MG63 (cell line): Measurements from ENCODE around the gene TMEM51. TPM values are rescaled to one million over a fixed set of nuclear protein-coding genes. Genes with fewer than 3 reads are reported as not detected.

Experiments used
- DNase-seq: peaks from one replicate; pipeline ENCODE4 v3.0.0-alpha.2; 2020
- H3K27me3 ChIP-seq: fragments of 250-450 bp; sonication (Bioruptor Pico); 2 replicates; pipeline ENCODE4 v1.5.1; 2020; ENCODE audit warnings: mild to moderate bottlenecking, moderate library complexity
- H3K36me3 ChIP-seq: fragments of 250-450 bp; sonication (Bioruptor Pico); 2 replicates; pipeline ENCODE4 v1.5.1; 2020; ENCODE audit warnings: mild to moderate bottlenecking, moderate library complexity
- H3K4me3 ChIP-seq: fragments of 250-450 bp; sonication (Bioruptor Pico); 2 replicates; pipeline ENCODE4 v1.5.1; 2020; ENCODE audit warnings: mild to moderate bottlenecking, moderate library complexity
- H3K9me3 ChIP-seq: fragments of 250-450 bp; sonication (Bioruptor Pico); 2 replicates; pipeline ENCODE4 v1.5.1; 2020; ENCODE audit warnings: mild to moderate bottlenecking, moderate library complexity
- total RNA-seq: library from RNA; depleted of rRNA; stranded (reverse); fragments of >200 nt; shearing (Covaris generic); gene quantifications from 2 replicates; pipeline ENCODE4 v1.2.3, GENCODE V29; 2014; ENCODE audit warnings: low replicate concordance; rRNA removed

Gene TMEM51
- total RNA-seq, 1 experiment from 2014 or later = 2.8 TPM

GRCh38 chr1:15254559-15254958 lies 101.0 kb downstream of the TMEM51 start:
- H3K27me3 ChIP-seq = peaks cover 9% of the 10 kb centered on the region; the same call in 1 of the 2 replicates
- DNase-seq = no peak
- no peaks in the 10 kb centered on the region for H3K36me3 ChIP-seq
- H3K9me3 ChIP-seq = no peaks in the 10 kb centered on the region
- no peak overlapping the region for H3K4me3 ChIP-seq

DNA sequence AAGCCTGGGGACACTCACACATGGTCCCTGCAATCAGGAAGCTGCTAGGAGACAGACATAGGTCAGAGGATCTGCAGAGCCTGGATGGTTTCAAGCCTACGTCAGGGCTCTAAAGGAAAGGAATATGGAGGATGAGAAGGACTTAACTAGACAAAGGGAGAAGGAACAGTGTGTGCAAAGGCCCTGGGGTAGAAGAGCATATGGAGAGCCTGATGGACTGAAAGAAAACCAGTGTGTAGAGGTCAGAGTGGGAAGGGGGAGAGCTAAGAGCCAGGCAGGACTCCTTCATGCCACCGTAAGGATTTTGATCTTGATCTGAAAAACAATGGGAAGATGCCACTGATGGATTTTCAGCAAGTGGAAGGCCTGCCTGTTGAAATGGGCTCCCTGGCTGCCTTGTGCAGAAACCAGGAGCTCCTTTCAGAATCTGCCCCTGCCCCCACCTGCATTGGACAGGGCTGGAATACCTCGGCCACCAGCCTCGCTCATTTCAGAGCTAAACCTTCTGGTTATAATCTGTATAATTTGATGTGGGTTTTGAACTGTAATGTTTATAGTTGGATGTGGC lies 102.1 kb downstream of the TMEM51 start:
- no peaks in the 10 kb centered on the region for H3K36me3 ChIP-seq
- H3K9me3 ChIP-seq = no peaks in the 10 kb centered on the region
- no peak overlapping the region for H3K4me3 ChIP-seq
- no peak for DNase-seq
- H3K27me3 ChIP-seq = peaks cover 7% of the 10 kb centered on the region; the same call in 1 of the 2 replicates

DNA sequence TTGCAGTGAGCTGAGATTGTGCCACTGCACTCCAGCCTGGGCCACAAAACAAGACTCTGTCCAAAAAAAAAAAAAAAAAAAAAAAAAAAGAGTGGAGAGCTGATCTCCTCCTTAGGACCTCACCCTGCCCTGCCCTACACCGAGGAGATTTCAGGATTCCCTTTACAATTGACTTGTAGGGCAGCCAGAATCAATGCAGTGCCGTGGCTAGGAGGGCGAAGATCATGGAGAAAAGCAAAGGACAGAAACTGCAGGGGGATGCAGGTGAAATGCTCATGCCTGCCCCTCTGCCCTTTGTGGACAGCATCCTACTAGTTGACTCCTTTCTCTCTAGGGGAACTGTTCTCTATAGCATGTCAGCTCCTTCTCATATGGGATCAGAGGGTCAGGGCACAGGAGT lies 103.0 kb downstream of the TMEM51 start:
- no peak for DNase-seq
- Histone ChIP-seq H3K4me3 (no peak overlapping the region), H3K9me3 (no peaks in the 10 kb centered on the region), H3K36me3 (no peaks in the 10 kb centered on the region), H3K27me3 (0 out of 2 replicates have a peak, but pooled peaks cover 7% of the 10 kb centered on the region)

DNA sequence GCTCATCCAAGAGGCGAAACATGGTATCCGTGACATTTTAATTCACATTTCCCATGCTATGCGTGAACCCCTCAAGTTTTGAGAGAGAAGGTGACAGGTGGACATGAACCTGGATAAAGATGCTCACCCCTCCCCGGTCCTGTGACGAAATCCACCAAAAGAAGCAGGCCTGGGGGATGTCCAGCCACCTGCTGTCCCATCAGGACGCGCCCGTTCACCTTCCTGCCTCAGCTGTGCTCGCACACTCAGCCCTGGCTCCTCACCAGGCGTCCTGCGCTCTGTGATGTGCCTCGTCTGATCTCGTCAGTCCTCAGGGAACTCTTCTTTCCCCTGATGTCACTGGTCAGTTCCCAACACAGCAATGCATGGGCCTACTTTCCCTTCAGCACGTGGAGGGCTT lies 103.8 kb downstream of the TMEM51 start:
- H3K36me3 ChIP-seq = no peaks in the 10 kb centered on the region
- H3K4me3 ChIP-seq = no peak overlapping the region
- H3K9me3 ChIP-seq = no peaks in the 10 kb centered on the region
- 0 out of 2 replicates have a peak, but pooled peaks cover 7% of the 10 kb centered on the region for H3K27me3 ChIP-seq
- DNase-seq = no peak

- Histone ChIP-seq H3K36me3 (no peaks in the 10 kb centered on the region), H3K9me3 (no peaks in the 10 kb centered on the region), H3K4me3 (no peak overlapping the region), H3K27me3 (0 out of 2 replicates have a peak, but pooled peaks cover 10% of the 10 kb centered on the region)
- DNase-seq = no peak
Measured at GRCh38 chr1:15258833-15259621, 105.5 kb downstream of the TMEM51 start.

DNA sequence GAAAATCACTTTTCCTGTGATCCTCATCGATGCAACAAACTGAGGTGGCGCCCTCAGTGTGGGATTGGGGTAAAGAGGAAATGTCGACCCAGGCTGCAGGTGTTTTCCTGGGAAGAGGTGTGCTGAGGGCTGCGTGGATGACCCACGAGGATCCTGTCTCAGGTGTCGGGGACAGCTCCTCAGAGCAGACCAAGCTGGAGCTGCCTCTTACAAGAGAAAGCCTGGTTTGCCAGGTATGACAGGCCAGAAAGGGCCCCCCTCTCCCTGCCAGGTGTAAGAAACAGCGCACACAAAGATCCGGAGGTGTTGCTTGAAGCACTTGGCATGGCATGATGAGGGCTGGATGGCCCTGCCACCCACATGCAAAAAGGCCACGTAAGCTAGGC lies 106.1 kb downstream of the TMEM51 start:
- peaks cover 1% of the 10 kb centered on the region; the same call in 1 of the 2 replicates for H3K9me3 ChIP-seq
- DNase-seq = no peak
- H3K36me3 ChIP-seq = no peaks in the 10 kb centered on the region
- no peak overlapping the region for H3K4me3 ChIP-seq
- 0 out of 2 replicates have a peak, but pooled peaks cover 7% of the 10 kb centered on the region for H3K27me3 ChIP-seq

GRCh38 chr1:15260418-15261154 lies 107.0 kb downstream of the TMEM51 start:
- DNase-seq = peak; percentile 61
- Histone ChIP-seq H3K4me3 (no peak overlapping the region), H3K27me3 (0 out of 2 replicates have a peak, but pooled peaks cover 7% of the 10 kb centered on the region), H3K36me3 (no peaks in the 10 kb centered on the region), H3K9me3 (peaks cover 1% of the 10 kb centered on the region; the same call in 1 of the 2 replicates)

DNA sequence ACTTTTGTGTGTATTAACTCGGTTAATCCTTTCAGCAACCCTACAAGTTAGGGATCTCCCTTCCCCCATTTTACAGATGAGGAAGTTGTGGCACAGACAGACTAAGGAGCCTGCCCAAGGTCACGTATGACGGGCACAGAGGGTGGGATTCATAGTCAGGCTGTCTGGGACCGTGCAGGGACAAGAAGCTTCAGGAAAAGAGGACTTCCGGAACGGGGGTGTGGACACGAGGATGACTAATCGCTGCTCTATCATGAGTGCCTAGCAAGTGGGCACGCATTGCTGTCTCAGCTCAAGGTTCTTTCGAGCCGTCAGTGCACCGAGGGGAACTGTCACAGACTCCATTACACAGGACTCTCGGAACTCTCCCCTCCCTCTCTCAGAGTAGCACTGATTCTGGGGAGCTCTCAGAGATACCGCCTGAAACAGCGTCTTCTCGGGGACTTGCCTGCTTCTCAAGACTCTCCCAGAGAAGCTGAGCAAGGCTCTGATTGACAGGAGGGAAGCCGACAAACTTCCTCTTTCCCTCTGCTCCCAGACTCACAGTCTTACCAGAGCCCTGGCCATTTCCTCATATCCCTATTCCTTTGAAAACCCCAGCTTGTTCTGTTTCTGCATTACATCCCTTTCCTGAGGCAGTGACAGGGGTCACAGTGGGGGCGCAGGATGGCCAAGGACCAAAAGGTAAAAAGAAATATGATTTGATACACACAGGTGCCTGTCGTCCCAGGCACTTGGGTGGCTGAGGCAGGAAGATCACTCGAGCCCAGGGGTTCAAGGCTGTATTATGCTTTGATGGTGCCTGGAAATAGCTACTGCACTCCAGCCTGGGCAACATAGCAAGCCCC lies 107.8 kb downstream of the TMEM51 start:
- Histone ChIP-seq H3K36me3 (no peaks in the 10 kb centered on the region), H3K4me3 (no peak overlapping the region), H3K9me3 (peaks cover 1% of the 10 kb centered on the region; the same call in 1 of the 2 replicates), H3K27me3 (0 out of 2 replicates have a peak, but pooled peaks cover 7% of the 10 kb centered on the region)
- peak; percentile 67 for DNase-seq

DNA sequence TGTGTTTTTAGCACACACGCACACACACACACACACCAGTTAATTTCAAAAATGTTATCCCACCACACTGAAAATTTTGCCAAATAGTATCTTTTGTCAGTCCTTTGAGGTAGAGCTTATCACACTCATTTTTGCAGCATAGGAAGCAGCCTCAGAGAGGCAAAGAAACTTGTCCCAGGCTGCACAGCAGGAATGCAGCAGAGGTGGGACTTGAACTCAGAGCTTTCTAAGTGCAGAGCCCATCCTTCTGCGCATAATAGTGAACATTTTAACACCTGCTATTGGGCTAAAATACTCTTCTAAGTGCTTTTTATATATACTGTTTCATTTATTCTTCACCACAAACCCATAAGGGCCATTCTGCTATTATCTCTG lies 108.4 kb downstream of the TMEM51 start:
- DNase-seq = no peak
- H3K36me3 ChIP-seq = no peaks in the 10 kb centered on the region
- H3K4me3 ChIP-seq = no peak overlapping the region
- H3K9me3 ChIP-seq = peaks cover 1% of the 10 kb centered on the region; the same call in 1 of the 2 replicates
- H3K27me3 ChIP-seq = 0 out of 2 replicates have a peak, but pooled peaks cover 7% of the 10 kb centered on the region

- H3K4me3 ChIP-seq = no peak overlapping the region
- H3K9me3 ChIP-seq = peaks cover 1% of the 10 kb centered on the region; the same call in 1 of the 2 replicates
- H3K36me3 ChIP-seq = no peaks in the 10 kb centered on the region
- 0 out of 2 replicates have a peak, but pooled peaks cover 7% of the 10 kb centered on the region for H3K27me3 ChIP-seq
- DNase-seq = no peak
Measured at GRCh38 chr1:15262706-15263105, 109.2 kb downstream of the TMEM51 start.

DNA sequence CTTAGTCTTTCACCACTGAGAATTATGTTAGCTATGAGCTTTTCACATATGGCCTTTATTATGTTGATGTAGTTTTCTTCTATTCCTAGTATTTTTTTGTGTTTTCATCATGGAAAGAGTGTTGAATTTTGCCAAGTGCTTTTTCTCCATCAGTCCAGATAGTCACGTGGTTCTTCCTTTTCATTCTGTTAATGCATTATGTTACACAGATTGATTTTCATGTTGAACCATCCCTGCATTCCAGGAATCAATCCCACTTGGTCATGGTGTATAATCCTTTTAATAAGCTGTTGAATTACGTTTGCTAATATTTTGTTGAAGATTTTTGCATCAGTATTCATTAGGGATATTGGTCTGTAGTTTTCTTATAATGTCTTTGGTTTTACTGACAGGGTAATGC lies 111.2 kb downstream of the TMEM51 start:
- no peak overlapping the region for H3K4me3 ChIP-seq
- H3K9me3 ChIP-seq = peaks cover 1% of the 10 kb centered on the region; the same call in 1 of the 2 replicates
- H3K36me3 ChIP-seq = no peaks in the 10 kb centered on the region
- DNase-seq = no peak
- H3K27me3 ChIP-seq = 0 out of 2 replicates have a peak, but pooled peaks cover 12% of the 10 kb centered on the region

Other genes with a start within 250 kb of the TMEM51 start
- 0.33 and 1.1 TPM in 2 replicates for gene FHAD1, start 93.5 kb downstream of the TMEM51 start, total RNA-seq